NOMO-1 treated with DMSO at 0.1 percent for 48 hours (cell line): ENCODE results near the gene ISY1.
"Not testable (repeated sequence)": the region's sequence is repeated elsewhere in the genome, so short reads cannot be mapped to it uniquely, and the experiment has no call there.

Experiments
- DNase-seq: peaks from one replicate; lab custom pipeline; 2025; ENCODE audit not compliant: unreplicated experiment; lab: John Stamatoyannopoulos, UW

ISY1 gene

DNA sequence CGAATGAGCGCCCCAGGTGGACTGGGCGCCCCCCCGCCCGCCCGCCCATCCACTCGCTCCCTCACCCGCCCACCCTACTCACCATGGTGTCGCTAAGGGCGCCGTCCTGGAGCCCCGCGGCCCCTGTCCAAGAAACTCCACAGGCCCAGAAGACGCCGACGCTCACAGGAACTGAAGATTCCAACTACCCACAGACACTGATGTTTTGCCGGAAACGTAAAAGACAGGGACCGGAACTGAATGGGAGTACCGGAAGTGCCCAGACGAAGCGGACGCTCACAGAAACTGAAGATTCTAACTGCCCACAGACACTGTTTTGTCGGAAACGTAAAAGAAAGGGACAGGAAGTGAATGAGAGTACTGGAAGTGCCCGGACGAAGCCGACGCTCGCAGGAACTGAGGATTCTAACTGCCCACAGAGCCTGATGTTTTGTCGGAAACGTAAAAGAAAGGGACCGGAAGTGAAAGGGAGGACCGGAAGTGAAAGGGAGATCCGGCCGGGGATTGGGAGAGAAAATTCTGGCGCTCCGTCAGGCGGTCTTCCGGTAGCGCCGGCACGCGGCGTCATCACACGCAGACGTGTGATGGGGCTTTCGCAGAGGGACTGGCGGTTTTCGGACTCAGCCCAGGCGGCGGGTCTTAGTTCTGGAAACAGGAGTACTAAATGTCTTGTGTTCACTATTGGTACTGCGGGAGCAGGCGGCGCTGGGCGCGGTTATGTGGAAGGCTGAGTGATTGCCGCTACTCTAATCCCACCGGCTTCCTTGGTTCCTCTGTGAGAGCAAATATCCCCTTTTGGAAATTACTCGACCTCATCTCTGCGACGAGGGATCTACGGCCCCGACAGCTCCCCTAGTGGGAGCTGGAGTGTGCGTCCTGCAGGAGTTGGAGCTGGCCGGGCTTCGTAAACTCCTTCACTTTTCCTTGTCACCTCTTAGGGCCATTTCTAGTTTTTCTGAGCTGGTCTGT lies at the start of gene ISY1:
Gene ISY1 (minus strand): TSS at position 173 of the 969 bp plus-strand sequence. CDS start 88 bp downstream, at position 85.
- DNase-seq = peak; percentile 99

DNA sequence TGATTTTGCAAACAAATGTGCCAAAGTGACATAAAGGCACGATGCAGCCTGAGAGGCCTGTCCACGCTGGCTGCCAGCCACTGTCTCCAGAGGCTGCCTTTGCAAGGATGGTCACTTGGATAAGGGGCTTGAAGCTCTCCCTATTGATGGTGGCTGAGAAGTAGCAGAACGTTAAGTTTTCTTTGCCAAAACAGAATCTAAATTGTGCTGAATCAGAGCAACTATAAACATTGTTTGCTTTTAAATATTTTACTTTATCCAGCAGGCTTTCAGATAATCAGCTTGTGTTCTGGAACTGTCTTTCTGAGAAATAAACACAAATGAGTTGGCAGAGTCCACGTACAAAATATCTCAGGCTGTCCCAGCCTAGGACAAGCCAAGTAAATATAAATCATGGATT lies 46.6 kb upstream of the ISY1 start:
- no peak for DNase-seq

DNA sequence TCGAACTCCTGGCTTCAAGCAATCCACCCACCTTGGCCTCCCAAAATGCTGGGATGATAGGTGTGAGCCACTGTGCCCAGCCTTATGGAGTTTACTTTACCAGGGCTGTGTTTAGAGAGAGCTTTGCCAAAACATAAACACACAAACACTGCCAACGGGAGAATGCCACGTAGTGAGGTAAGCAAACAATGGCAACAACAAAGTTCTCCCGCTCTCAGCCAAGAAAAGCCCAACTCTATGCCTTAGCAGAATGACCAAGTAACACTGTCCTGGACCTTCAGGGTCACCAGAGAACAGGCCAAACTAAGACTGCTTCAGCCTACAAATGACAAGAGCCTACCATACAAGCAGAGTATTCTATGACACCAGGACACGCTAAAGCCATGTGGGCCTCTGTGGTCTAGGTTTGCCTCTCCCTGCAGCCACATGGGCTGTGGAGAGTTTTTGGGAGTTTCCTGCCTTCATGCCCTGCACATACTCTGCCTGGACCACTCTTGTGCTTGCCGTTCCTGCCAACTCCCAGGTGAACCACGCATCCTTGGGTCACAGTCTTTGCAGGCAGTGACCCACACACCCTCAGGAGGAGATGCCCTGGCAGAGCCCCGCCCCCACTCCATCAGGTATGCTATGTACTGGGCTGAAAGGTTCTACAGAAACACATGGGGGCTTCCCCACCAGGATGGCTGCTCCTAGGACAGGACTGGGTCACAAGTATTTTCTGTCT lies 44.4 kb upstream of the ISY1 start:
- no peak for DNase-seq

DNA sequence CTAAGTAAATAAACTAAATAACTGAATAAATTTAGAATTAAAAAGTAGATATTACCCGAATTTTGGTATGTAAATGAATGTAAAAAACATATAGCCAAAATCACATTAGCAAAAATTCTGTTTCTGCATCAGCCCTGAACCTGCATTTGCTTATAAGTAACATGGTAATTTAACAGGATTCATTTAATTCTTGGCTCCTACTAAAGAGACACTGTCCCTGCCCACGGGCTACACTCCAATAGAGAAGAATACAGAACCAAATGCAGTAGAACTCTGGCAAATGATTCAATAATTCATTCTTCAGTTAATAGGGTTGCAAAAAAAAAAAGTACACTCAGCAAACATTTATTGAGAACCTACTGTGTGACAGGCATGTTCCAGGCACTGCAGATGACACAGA lies 43.6 kb upstream of the ISY1 start:
- no peak for DNase-seq

DNA sequence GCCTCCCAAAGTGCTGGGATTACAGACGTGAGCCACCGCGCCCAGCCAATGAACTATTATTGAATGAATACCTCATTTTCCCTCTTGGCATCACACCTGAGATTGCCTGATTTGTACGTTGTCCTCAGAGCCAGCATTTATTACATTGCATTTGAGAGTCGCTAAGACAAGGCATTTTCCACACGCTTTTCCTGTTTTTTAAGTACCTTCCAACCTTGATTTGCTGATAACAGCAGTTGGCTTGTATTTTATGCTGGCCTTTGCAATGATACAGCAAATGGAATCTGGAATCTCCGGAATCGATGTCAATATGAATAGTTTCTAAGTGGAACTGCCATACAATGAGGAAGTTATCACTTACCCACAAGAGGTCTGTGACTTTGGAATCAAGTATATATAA lies 38.5 kb upstream of the ISY1 start:
- no peak for DNase-seq

DNA sequence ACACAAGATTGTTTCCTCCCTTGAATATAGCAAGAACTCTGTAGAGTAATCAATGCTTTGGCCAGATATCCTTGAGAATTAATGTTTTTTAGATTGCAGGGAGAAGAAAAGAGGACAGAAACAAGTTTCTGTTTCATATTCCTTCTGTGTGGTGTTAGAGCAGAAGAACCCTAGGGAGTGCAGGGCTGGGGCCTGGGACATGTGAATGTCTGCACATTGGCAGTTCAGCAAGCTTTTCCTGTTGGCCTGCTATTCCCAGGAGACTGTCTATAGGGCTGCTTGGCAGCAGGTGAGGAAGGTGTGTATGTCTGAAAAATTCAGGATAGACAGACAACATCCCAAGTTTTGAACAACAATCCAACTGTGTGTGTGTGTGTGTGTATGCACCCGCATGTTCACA lies 36.5 kb upstream of the ISY1 start:
- no peak for DNase-seq

DNA sequence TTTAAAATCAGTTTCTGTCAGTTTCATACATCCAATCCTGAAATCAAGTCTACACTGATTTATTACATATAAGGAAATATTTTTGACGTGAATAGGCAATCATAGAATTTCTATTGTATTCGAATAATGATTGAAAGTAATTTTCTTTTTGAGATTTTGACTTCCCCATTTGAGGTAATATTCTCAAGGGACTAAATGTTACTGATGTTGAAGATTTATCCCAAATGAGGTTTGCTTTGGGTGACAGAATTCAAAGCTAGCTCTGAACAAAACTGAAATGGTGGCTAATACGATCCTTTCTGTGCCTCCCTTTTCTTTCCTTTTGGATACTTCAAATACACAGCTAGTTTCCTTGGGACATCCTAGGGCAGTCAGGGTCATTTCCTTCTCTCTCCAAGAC lies 35.7 kb upstream of the ISY1 start:
- DNase-seq = no peak

DNA sequence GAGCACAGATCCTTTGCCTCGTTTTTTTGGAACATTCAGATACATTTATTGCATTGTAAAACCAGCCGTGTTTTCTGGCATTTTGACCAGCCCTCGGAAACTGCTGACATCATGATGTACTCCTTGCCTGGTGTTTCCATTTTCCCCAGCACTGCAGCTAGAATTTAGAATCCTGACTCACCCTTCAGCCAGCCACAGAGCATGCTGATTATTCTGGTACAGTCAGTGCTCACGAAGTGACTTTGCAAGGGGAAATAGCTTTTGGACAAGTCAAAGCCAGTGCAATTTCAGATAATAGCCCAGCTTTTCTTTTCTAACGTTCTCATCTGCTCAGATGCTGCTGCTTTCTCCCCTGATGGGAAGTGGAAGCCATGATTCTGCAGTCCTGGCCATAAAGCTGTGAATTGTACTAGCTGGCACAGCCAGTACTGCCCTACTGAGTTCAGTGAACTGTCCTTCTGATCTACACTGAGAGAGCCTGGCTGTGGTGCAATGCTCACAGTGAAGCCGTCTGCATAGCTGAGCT lies 34.9 kb upstream of the ISY1 start:
- DNase-seq = peak; percentile 93

DNA sequence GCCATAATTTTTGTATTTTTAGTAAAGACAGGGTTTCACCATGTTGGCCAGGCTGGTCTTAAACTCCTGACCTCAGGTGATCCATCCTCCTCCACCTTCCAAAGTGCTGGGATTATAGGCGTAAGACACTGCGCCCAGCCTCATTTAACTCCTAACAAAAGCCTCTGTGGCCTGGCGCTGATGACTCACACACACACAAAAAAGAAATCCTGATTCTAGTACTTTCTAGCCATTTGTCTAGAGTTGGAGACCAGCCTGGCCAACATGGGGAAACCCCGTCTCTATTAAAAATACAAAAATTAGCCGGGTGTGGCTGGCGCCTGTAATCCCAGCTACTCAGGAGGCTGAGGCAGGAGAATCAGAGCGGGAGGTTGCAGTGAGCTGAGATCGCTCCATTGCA lies 28.9 kb upstream of the ISY1 start:
- DNase-seq = not testable (repeated sequence)

DNA sequence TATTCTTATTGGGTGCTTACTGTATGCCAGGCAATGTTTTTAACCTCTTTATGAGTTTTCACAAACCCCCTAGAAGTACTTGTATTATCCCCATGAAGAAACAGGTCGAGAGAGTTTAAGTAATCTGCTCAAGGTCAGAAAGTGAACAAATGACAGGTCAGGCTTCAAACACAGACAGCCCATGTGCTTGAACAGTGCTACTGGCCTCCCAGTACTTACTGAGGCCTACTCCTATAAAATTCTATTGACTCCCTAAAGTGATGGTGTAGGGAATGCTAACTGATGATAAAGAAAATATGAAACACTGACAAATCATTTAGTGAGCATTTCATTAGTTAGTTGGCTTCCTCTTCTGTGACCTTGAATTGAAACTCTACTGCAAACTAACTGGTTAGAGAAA lies 27.0 kb upstream of the ISY1 start:
- DNase-seq = no peak

DNA sequence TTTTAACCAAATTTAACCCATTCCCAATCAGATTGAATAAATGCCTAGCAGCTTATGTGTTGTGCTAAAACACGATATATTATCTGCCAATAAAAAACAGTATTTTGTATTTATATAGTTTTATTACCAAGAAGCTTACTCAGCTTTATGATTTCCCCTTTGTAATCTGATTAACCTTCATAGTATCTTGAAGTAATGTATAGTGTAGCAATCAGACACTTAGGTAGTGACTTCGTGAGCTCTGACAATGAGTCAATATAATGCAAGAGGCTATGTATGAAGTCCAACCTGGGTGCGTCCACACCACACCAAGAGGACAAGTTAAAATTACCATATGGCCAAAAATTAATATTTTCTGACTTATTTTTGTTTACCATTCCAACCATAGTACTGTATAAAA lies 24.9 kb upstream of the ISY1 start:
- DNase-seq = no peak

DNA sequence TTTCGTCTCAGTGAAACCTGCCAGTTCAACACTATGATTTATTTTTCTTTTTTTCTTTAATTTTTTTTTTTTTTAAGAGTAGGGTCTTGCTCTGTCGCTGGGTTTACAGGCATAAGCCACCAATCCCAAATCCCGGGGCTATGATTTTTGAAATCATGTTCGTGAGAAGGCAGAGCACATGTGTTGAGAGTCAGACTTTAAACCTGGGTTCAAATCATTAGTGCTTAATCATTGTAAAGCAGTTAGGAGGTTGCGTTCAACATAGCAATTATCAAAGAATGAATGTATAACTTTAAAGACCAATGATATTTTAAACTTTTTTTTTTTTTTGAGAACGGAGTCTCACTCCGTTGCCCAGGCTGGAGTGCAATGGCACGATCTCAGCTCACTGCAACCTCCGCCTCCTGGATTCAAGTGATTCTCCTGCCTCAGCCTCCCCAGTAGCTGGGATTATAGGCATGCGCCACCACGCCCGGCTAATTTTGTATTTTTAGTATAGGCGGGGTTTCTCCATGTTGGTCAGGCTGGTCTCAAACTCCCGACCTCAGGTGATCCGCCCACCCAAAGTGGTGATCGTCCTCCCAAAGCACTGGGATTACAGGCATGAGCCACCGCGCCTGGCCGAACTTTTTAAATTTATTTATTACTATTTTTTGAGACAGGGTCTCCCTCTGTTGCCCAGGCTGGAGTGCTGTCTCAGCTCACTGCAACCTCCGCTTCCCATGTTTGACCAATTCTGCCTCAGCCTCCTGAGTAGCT lies 24.1 kb upstream of the ISY1 start:
- DNase-seq = peak; percentile 35

DNA sequence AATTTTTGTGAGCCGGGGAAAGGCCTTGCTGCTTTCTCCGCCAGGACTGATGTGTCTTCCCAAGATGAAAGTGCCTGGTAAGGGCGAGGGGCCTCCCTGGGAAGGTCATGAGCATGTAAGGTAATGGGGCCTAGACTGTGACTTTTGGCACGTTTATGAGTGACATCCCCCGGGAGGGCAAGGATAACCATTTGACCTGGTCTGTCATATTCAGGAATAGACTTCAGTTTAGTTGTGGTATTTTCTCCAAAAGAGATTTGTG lies 23.5 kb upstream of the ISY1 start:
- no peak for DNase-seq

DNA sequence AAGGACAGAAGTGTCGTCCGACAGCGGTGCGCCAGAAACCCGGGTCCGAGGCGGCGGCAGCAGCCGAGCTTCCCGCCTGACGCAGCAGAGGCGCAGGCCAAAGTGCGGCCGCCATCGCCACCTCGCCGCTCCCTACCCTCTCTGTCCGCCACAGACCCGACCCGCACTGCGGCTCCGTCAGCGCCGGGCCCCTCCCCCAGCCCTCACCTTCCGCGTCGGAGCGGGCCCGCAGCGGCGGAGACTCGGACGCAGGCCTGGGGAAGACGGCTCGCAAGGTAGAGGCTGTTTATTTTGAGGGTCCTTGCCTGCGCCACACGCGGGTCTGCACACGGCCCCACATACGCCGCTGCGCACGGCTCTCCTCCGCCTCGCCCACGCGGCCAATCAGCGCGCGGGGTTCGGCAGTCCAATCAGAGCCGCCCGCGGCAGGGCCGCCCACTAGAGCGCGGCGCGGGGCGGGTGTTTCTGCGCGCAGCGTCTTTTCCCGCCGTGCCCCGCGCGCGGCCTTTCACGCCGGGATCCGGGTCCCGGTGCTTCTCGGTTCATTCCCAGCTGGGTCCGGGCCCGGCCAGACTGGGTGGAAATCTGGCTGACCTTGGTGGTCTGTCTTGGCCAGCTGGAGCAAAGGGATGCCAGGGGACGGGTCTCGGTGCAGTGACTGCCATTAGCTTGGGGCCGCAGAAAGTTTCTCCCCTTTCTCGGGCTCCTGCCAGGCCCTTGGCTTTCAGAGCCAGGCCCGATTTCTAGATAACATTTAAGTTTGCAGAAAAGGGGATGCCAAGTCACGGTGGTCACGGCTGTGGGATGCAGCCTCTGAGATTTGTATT lies 22.9 kb upstream of the ISY1 start, which contains the start of gene CNBP:
Gene CNBP (minus strand): TSS at position 328 of the 827 bp plus-strand sequence. CDS start 12,139 bp downstream, outside the sequence.
- peak; percentile 97 for DNase-seq

DNA sequence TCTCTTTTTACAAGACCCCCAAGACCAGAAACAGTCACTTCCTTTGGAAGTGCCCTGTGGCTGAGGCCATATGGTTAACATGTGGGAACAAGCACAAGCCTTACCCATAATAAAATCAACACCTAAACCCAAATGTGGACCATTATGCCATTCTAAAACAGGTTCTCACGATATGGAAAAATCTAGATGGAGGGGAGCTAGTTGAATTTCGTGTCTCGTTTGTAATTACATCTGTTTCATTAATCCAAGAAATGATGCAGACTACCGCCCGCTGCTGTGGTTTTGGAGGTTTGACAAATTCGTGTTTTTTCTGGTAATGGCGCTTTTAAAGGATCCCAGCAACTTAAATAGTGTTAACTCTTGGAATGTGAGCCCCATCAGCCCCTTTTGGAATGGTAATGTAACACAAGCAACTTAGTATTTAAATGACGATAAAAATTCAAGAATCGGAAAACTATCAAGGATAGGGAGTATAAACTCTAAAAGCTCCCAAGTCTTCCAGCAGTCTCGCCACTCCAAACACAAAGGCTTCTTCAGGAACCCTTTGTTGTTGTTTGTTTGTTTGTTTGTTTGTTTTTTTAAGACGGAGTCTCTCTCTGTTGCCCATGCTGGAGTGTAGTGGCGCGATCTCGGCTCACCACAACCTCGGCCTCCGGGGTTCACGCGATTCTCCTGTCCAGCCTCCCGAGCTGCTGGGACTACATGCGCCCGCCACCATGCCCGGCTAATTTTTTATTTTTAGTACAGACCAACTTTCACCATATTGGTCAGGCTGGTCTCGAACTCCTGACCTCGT lies 21.7 kb upstream of the ISY1 start:
- no peak for DNase-seq

DNA sequence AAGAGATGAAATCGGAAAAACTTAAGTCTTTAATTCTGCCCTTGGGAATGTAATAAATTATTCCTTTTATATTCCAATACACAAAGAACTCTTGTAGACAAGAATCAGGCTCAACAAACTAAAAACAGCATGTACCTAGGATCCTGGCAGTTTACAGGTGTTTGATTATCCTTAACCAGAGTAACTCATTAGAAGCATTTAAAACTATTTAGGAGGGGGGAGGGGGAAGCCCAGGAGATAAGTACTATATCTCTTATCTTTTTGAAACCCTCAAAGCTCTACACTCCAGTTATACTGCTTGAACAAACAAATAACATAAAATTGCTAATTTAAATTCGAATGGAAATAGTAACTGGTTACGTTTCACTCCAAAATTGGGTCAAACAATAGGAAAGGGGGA lies 21.0 kb upstream of the ISY1 start:
- DNase-seq = no peak

DNA sequence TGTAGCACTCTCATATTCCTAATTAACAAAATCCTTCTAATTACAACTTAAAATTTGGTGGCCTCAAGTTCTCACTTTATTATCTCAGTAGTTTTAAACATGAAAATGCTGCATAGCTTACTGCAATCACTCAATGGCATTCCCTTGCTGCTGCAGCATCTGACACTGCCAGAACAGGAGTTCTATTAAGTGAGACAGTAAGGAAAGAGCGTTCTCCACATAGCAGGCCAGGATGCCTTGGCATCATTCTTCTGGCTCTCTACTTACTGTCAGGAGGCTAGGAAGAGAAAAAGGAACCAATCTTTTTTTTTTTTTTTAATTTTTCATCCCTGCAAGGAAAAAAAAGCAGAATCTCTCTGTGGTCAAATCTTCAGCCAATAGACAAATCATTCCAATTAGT lies 19.6 kb upstream of the ISY1 start:
- DNase-seq = no peak

DNA sequence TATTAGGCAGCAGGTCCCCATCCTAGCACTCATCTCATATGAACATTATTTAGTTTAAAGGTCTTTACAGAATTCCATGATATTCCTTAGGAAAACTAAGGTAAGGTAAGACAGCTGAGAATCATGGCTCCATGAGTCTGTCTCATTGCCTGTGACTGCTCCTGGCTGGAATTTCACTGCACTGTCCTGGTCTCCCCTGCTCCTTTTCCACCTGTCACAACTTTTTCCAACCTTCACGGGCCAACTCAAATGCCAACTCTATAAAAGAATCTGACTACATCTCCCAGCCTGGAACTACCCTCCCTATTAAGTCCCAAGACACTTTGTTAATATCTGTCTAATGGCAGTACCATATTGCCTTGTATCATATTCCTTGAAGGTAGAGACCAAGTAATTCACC lies 15.2 kb upstream of the ISY1 start:
- no peak for DNase-seq

DNA sequence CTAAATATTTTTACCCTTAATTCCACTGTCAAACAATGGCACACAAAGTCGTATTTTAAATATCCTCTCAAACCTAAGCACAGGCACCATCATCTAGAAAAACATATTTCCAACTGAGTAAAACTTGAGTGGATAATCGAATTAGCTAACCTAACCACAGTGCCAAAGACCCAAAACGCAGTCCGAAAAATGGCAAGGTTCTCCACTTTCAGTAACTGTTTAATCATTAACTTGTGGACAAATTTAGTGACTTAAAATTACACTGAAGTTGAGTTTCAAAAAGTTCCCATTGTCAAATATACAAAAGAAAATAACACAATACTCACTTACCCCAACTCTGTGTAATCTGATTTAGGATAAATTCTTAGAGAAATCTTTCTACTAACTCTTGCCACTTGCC lies 12.9 kb upstream of the ISY1 start:
- DNase-seq = no peak

DNA sequence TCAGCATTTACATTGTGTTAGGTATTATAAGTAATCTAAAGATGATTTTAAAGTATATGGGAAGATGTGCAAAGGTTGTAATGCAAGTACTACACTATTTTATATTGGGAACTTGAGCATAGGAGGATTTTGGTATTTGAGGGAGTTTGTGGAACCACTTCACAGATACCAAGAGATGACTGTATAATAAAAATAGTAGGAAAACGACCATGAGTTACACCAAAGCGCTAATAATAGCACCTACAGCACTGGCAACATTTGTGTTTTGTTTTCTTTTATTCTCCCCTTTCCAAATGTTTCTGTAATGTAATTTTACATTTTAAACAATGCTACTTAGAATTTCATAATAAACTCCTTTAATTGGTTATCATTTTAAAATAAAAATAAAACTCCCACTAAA lies 12.3 kb upstream of the ISY1 start:
- no peak for DNase-seq
